ENCODE data around the gene WNT4.
"Not testable (repeated sequence)": the region's sequence is repeated elsewhere in the genome, so short reads cannot be mapped to it uniquely, and the experiment has no call there.

Gene WNT4

GRCh38 chr1:22101199-22101598 is 41.7 kb downstream of the WNT4 start:
- Histone ChIP-seq H3K4me3 (ENCODE audit: insufficient read depth, low read depth, low read length, poor library complexity, severe bottlenecking) (no peak overlapping the region), H3K36me3 (ENCODE audit: control insufficient read depth, insufficient read depth, low read length) (peaks cover 10% of the 10 kb centered on the region), H3K27ac (ENCODE audit: insufficient read depth, low read length, poor library complexity, severe bottlenecking) (no peak overlapping the region), H3K4me1 (ENCODE audit: control insufficient read depth, insufficient read depth, low read length, poor library complexity, severe bottlenecking) (peaks cover 34% of the 10 kb centered on the region), H3K9me3 (ENCODE audit: control insufficient read depth, low read length) (no peaks in the 10 kb centered on the region), H3K27me3 (replicated peaks; ENCODE audit: control insufficient read depth, insufficient read depth, low read length, poor library complexity, severe bottlenecking) (no peaks in the 10 kb centered on the region)
- DNase-seq = no peak

- no peak for DNase-seq
- H3K36me3 ChIP-seq (ENCODE audit: control insufficient read depth, insufficient read depth, low read length) = peaks cover 11% of the 10 kb centered on the region
- H3K9me3 ChIP-seq (ENCODE audit: control insufficient read depth, low read length) = no peaks in the 10 kb centered on the region
- H3K27ac ChIP-seq (ENCODE audit: insufficient read depth, low read length, poor library complexity, severe bottlenecking) = no peak overlapping the region
- no peak overlapping the region for H3K4me3 ChIP-seq (ENCODE audit: insufficient read depth, low read depth, low read length, poor library complexity, severe bottlenecking)
- no peaks in the 10 kb centered on the region for H3K27me3 ChIP-seq (replicated peaks; ENCODE audit: control insufficient read depth, insufficient read depth, low read length, poor library complexity, severe bottlenecking)
- peaks cover 28% of the 10 kb centered on the region for H3K4me1 ChIP-seq (ENCODE audit: control insufficient read depth, insufficient read depth, low read length, poor library complexity, severe bottlenecking)
Measured at GRCh38 chr1:22100168-22100567, 42.7 kb downstream of the WNT4 start.

GRCh38 chr1:22098752-22099151 is 44.1 kb downstream of the WNT4 start:
- Histone ChIP-seq H3K27me3 (replicated peaks; ENCODE audit: control insufficient read depth, insufficient read depth, low read length, poor library complexity, severe bottlenecking) (no peaks in the 10 kb centered on the region), H3K36me3 (ENCODE audit: control insufficient read depth, insufficient read depth, low read length) (peaks cover 13% of the 10 kb centered on the region), H3K9me3 (ENCODE audit: control insufficient read depth, low read length) (no peaks in the 10 kb centered on the region), H3K4me3 (ENCODE audit: insufficient read depth, low read depth, low read length, poor library complexity, severe bottlenecking) (no peak overlapping the region), H3K27ac (ENCODE audit: insufficient read depth, low read length, poor library complexity, severe bottlenecking) (no peak overlapping the region), H3K4me1 (ENCODE audit: control insufficient read depth, insufficient read depth, low read length, poor library complexity, severe bottlenecking) (peaks cover 15% of the 10 kb centered on the region)
- no peak for DNase-seq

- no peak overlapping the region for H3K27ac ChIP-seq (ENCODE audit: insufficient read depth, low read length, poor library complexity, severe bottlenecking)
- peaks cover 26% of the 10 kb centered on the region for H3K36me3 ChIP-seq (ENCODE audit: control insufficient read depth, insufficient read depth, low read length)
- no peaks in the 10 kb centered on the region for H3K27me3 ChIP-seq (replicated peaks; ENCODE audit: control insufficient read depth, insufficient read depth, low read length, poor library complexity, severe bottlenecking)
- H3K9me3 ChIP-seq (ENCODE audit: control insufficient read depth, low read length) = no peaks in the 10 kb centered on the region
- H3K4me3 ChIP-seq (ENCODE audit: insufficient read depth, low read depth, low read length, poor library complexity, severe bottlenecking) = no peak overlapping the region
- DNase-seq = no peak
- peaks cover 2% of the 10 kb centered on the region for H3K4me1 ChIP-seq (ENCODE audit: control insufficient read depth, insufficient read depth, low read length, poor library complexity, severe bottlenecking)
Measured at GRCh38 chr1:22096463-22096862, 46.4 kb downstream of the WNT4 start.

- Histone ChIP-seq H3K27me3 (replicated peaks; ENCODE audit: control insufficient read depth, insufficient read depth, low read length, poor library complexity, severe bottlenecking) (no peaks in the 10 kb centered on the region), H3K9me3 (ENCODE audit: control insufficient read depth, low read length) (no peaks in the 10 kb centered on the region), H3K27ac (ENCODE audit: insufficient read depth, low read length, poor library complexity, severe bottlenecking) (no peak overlapping the region), H3K4me3 (ENCODE audit: insufficient read depth, low read depth, low read length, poor library complexity, severe bottlenecking) (no peak overlapping the region), H3K36me3 (ENCODE audit: control insufficient read depth, insufficient read depth, low read length) (peaks cover 26% of the 10 kb centered on the region), H3K4me1 (ENCODE audit: control insufficient read depth, insufficient read depth, low read length, poor library complexity, severe bottlenecking) (peaks cover 7% of the 10 kb centered on the region)
- DNase-seq = no peak
Measured at GRCh38 chr1:22096036-22096435, 46.9 kb downstream of the WNT4 start.

- Histone ChIP-seq H3K27me3 (replicated peaks; ENCODE audit: control insufficient read depth, insufficient read depth, low read length, poor library complexity, severe bottlenecking) (no peaks in the 10 kb centered on the region), H3K4me1 (ENCODE audit: control insufficient read depth, insufficient read depth, low read length, poor library complexity, severe bottlenecking) (peaks cover 24% of the 10 kb centered on the region), H3K36me3 (ENCODE audit: control insufficient read depth, insufficient read depth, low read length) (peaks cover 32% of the 10 kb centered on the region), H3K9me3 (ENCODE audit: control insufficient read depth, low read length) (no peaks in the 10 kb centered on the region), H3K27ac (ENCODE audit: insufficient read depth, low read length, poor library complexity, severe bottlenecking) (peak overlapping the region; percentile 25), H3K4me3 (ENCODE audit: insufficient read depth, low read depth, low read length, poor library complexity, severe bottlenecking) (no peak overlapping the region)
- DNase-seq = no peak
Measured at GRCh38 chr1:22093513-22093912, 49.4 kb downstream of the WNT4 start.

- Histone ChIP-seq H3K36me3 (ENCODE audit: control insufficient read depth, insufficient read depth, low read length) (peaks cover 44% of the 10 kb centered on the region), H3K27ac (ENCODE audit: insufficient read depth, low read length, poor library complexity, severe bottlenecking) (peak overlapping the region; percentile 25), H3K4me1 (ENCODE audit: control insufficient read depth, insufficient read depth, low read length, poor library complexity, severe bottlenecking) (peaks cover 33% of the 10 kb centered on the region)
- not testable (repeated sequence) for H3K27me3 ChIP-seq (replicated peaks; ENCODE audit: control insufficient read depth, insufficient read depth, low read length, poor library complexity, severe bottlenecking); H3K9me3 ChIP-seq (ENCODE audit: control insufficient read depth, low read length); H3K4me3 ChIP-seq (ENCODE audit: insufficient read depth, low read depth, low read length, poor library complexity, severe bottlenecking)
- peak in 2 of 3 donors; percentile 12 to 29 for DNase-seq
Measured at GRCh38 chr1:22092026-22092768, 50.7 kb downstream of the WNT4 start.

- H3K27ac ChIP-seq (ENCODE audit: insufficient read depth, low read length, poor library complexity, severe bottlenecking) = peak overlapping the region; percentile 43
- H3K27me3 ChIP-seq (replicated peaks; ENCODE audit: control insufficient read depth, insufficient read depth, low read length, poor library complexity, severe bottlenecking) = no peaks in the 10 kb centered on the region
- H3K4me3 ChIP-seq (ENCODE audit: insufficient read depth, low read depth, low read length, poor library complexity, severe bottlenecking) = no peak overlapping the region
- H3K36me3 ChIP-seq (ENCODE audit: control insufficient read depth, insufficient read depth, low read length) = peaks cover 51% of the 10 kb centered on the region
- peaks cover 33% of the 10 kb centered on the region for H3K4me1 ChIP-seq (ENCODE audit: control insufficient read depth, insufficient read depth, low read length, poor library complexity, severe bottlenecking)
- DNase-seq = no peak
- H3K9me3 ChIP-seq (ENCODE audit: control insufficient read depth, low read length) = no peaks in the 10 kb centered on the region
Measured at GRCh38 chr1:22090867-22091266, 52.0 kb downstream of the WNT4 start.

GRCh38 chr1:22089787-22090186 is 53.1 kb downstream of the WNT4 start:
- H3K27me3 ChIP-seq (replicated peaks; ENCODE audit: control insufficient read depth, insufficient read depth, low read length, poor library complexity, severe bottlenecking) = no peaks in the 10 kb centered on the region
- no peaks in the 10 kb centered on the region for H3K9me3 ChIP-seq (ENCODE audit: control insufficient read depth, low read length)
- peak overlapping the region; percentile 43 for H3K27ac ChIP-seq (ENCODE audit: insufficient read depth, low read length, poor library complexity, severe bottlenecking)
- H3K4me3 ChIP-seq (ENCODE audit: insufficient read depth, low read depth, low read length, poor library complexity, severe bottlenecking) = no peak overlapping the region
- H3K4me1 ChIP-seq (ENCODE audit: control insufficient read depth, insufficient read depth, low read length, poor library complexity, severe bottlenecking) = peaks cover 33% of the 10 kb centered on the region
- DNase-seq = no peak
- H3K36me3 ChIP-seq (ENCODE audit: control insufficient read depth, insufficient read depth, low read length) = peaks cover 52% of the 10 kb centered on the region

- Histone ChIP-seq H3K36me3 (ENCODE audit: control insufficient read depth, insufficient read depth, low read length) (peaks cover 52% of the 10 kb centered on the region), H3K4me3 (ENCODE audit: insufficient read depth, low read depth, low read length, poor library complexity, severe bottlenecking) (no peak overlapping the region), H3K27me3 (replicated peaks; ENCODE audit: control insufficient read depth, insufficient read depth, low read length, poor library complexity, severe bottlenecking) (no peaks in the 10 kb centered on the region), H3K9me3 (ENCODE audit: control insufficient read depth, low read length) (no peaks in the 10 kb centered on the region), H3K4me1 (ENCODE audit: control insufficient read depth, insufficient read depth, low read length, poor library complexity, severe bottlenecking) (peaks cover 33% of the 10 kb centered on the region), H3K27ac (ENCODE audit: insufficient read depth, low read length, poor library complexity, severe bottlenecking) (peak overlapping the region; percentile 44)
- DNase-seq = no peak
Measured at GRCh38 chr1:22089134-22089571, 53.7 kb downstream of the WNT4 start.
